MM.1S (cell line): Measurements from ENCODE around the gene PRKCH.

Experiments
- DNase-seq: peaks from one replicate; pipeline ENCODE4 v3.0.0-alpha.2; 2015
- H2AFZ ChIP-seq: fragments of 300-600 bp; sonication (generic); 2 replicates; pipeline ENCODE4 v1.6.0; 2016; ENCODE audit warnings: antibody characterized with exemption, low read length
- H3F3A ChIP-seq: fragments of 300-600 bp; sonication (generic); 2 replicates; pipeline ENCODE4 v1.6.1; 2016; ENCODE audit warnings: mild to moderate bottlenecking, antibody characterized with exemption, low read length, moderate library complexity, mixed read lengths; ENCODE audit not compliant: insufficient read depth
- H3K27ac ChIP-seq: fragments of 300-600 bp; sonication (generic); 2 replicates; pipeline ENCODE4 v1.5.1; 2016; ENCODE audit warnings: mild to moderate bottlenecking, low read length
- H3K27me3 ChIP-seq: fragments of 300-600 bp; sonication (generic); replicated peaks from 2 replicates; pipeline ENCODE4 v1.6.0; 2016; ENCODE audit warnings: low read length; ENCODE audit not compliant: insufficient read depth
- H3K36me3 ChIP-seq: fragments of 300-600 bp; sonication (generic); replicated peaks from 2 replicates; pipeline ENCODE4 v1.6.1; 2016; ENCODE audit warnings: mild to moderate bottlenecking, low read length, mixed read lengths; ENCODE audit not compliant: insufficient read depth
- H3K4me1 ChIP-seq: fragments of 300-600 bp; sonication (generic); 2 replicates; pipeline ENCODE4 v1.6.1; 2016; ENCODE audit warnings: low read length, mixed read lengths
- H3K4me2 ChIP-seq: fragments of 300-600 bp; sonication (generic); 2 replicates; pipeline ENCODE4 v1.6.0; 2016; ENCODE audit warnings: low read depth, low read length
- H3K4me3 ChIP-seq: fragments of 300-600 bp; sonication (generic); 2 replicates; pipeline ENCODE4 v1.5.1; 2016; ENCODE audit warnings: low read length, mixed read lengths
- H3K79me2 ChIP-seq: fragments of 300-600 bp; sonication (generic); 2 replicates; pipeline ENCODE4 v1.6.1; 2016; ENCODE audit warnings: mixed run types, low read length, mixed read lengths
- H3K9ac ChIP-seq: fragments of 300-600 bp; sonication (generic); 2 replicates; pipeline ENCODE4 v1.6.1; 2016; ENCODE audit warnings: low read length, mixed read lengths
- H3K9me2 ChIP-seq: fragments of 300-600 bp; sonication (generic); replicated peaks from 2 replicates; pipeline ENCODE4 v1.6.1; 2016; ENCODE audit warnings: mild to moderate bottlenecking, low read length, mixed read lengths; ENCODE audit not compliant: insufficient read depth
- H3K9me3 ChIP-seq: fragments of 300-600 bp; sonication (generic); replicated peaks from 2 replicates; pipeline ENCODE4 v1.6.1; 2016; ENCODE audit warnings: mild to moderate bottlenecking, low read length, mixed read lengths; ENCODE audit not compliant: insufficient read depth
- H4K20me1 ChIP-seq: fragments of 300-600 bp; sonication (generic); 2 replicates; pipeline ENCODE4 v1.6.1; 2016; ENCODE audit warnings: mild to moderate bottlenecking, low read length, moderate library complexity, mixed read lengths; ENCODE audit not compliant: insufficient read depth
- EZH2 ChIP-seq: fragments of 300-600 bp; sonication (generic); optimal IDR thresholded peaks from 2 replicates; pipeline ENCODE3; 2017; ENCODE audit warnings: low read depth, mild to moderate bottlenecking, antibody characterized with exemption, low read length, mixed read lengths
- EZH2phosphoT487 ChIP-seq: fragments of 300-600 bp; sonication (generic); IDR thresholded peaks from 2 replicates; pipeline ENCODE4 v1.6.1; 2018; ENCODE audit warnings: antibody characterized with exemption, low read length
- TF ChIP-seq, protein P1 (sequence below): fragments of 300-600 bp; sonication (generic); IDR thresholded peaks from 2 replicates; pipeline ENCODE4 v1.5.1; 2016; ENCODE audit warnings: antibody characterized with exemption, low read length, mixed read lengths

Gene PRKCH

DNA sequence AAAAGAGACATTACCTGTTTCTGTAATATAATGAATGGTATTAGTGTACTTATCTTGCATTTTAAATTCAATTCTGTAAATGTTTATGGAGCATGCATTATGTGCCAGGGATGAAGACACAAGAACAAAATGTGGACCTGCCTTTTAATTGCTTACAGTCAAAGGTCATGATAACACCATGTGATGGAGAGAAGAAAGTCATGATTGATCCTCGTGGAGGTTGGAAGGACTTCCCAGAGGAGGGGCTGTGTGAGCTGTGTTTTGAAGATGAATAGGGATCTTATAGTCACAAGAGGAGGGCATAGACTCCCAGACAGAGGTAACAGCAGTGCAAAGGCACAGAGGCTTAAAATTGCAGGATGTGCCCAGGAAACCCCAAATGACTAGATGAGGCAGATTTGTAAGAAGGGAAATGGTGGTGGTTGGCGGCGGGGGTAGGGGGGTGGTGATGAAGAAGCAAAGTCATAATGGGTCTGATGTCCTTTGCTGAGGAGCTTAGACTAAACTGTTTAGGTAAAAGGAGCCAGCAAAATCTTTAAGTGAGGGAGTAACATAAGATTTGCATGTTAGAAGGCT lies 151.5 kb downstream of the PRKCH start:
- TF ChIP-seq, protein P1, sequence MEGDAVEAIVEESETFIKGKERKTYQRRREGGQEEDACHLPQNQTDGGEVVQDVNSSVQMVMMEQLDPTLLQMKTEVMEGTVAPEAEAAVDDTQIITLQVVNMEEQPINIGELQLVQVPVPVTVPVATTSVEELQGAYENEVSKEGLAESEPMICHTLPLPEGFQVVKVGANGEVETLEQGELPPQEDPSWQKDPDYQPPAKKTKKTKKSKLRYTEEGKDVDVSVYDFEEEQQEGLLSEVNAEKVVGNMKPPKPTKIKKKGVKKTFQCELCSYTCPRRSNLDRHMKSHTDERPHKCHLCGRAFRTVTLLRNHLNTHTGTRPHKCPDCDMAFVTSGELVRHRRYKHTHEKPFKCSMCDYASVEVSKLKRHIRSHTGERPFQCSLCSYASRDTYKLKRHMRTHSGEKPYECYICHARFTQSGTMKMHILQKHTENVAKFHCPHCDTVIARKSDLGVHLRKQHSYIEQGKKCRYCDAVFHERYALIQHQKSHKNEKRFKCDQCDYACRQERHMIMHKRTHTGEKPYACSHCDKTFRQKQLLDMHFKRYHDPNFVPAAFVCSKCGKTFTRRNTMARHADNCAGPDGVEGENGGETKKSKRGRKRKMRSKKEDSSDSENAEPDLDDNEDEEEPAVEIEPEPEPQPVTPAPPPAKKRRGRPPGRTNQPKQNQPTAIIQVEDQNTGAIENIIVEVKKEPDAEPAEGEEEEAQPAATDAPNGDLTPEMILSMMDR: no peak
- no peak for TF ChIP-seq EZH2phosphoT487
- no peak for TF ChIP-seq EZH2
- Histone ChIP-seq H3K79me2 (no peaks in the 10 kb centered on the region), H3K9me2 (no peaks in the 10 kb centered on the region), H3K4me3 (no peak overlapping the region), H4K20me1 (no peaks in the 10 kb centered on the region), H3K9ac (no peak overlapping the region), H3K4me2 (no peak overlapping the region), H3K4me1 (peaks cover 10% of the 10 kb centered on the region), H3K36me3 (no peaks in the 10 kb centered on the region), H2AFZ (no peak overlapping the region), H3K27me3 (no peaks in the 10 kb centered on the region), H3K9me3 (no peaks in the 10 kb centered on the region), H3F3A (0 out of 2 replicates have a peak, but pooled peaks cover 1% of the 10 kb centered on the region), H3K27ac (no peak overlapping the region)
- no peak for DNase-seq

DNA sequence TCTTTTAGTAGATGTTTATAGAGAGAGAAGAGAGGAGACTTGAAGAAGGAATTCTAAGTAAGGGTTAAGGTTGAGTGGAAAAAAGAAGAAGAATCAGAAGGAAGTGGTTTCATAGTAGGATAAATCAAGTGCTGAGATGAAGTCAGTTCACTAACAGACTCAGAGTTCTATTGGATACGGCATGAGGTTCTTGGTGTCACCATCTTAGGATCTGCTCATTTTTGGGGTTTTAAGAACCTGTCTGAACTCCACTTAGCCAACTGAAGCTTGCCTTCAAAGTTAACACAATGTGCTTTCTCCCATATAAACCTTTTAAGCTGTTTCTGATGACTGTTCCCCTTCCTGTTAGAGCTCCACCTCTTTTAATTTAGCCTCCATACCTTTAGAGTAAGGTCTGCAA lies 152.6 kb downstream of the PRKCH start:
- Histone ChIP-seq H3K9me2 (no peaks in the 10 kb centered on the region), H3K4me3 (no peak overlapping the region), H3K4me2 (no peak overlapping the region), H2AFZ (no peak overlapping the region), H4K20me1 (no peaks in the 10 kb centered on the region), H3K9me3 (no peaks in the 10 kb centered on the region), H3F3A (peaks cover 12% of the 10 kb centered on the region), H3K36me3 (no peaks in the 10 kb centered on the region), H3K27ac (no peak overlapping the region), H3K9ac (no peak overlapping the region), H3K27me3 (no peaks in the 10 kb centered on the region), H3K4me1 (peaks cover 17% of the 10 kb centered on the region), H3K79me2 (no peaks in the 10 kb centered on the region)
- TF ChIP-seq EZH2phosphoT487 (no peak), EZH2 (no peak)
- TF ChIP-seq, protein P1: no peak
- no peak for DNase-seq

DNA sequence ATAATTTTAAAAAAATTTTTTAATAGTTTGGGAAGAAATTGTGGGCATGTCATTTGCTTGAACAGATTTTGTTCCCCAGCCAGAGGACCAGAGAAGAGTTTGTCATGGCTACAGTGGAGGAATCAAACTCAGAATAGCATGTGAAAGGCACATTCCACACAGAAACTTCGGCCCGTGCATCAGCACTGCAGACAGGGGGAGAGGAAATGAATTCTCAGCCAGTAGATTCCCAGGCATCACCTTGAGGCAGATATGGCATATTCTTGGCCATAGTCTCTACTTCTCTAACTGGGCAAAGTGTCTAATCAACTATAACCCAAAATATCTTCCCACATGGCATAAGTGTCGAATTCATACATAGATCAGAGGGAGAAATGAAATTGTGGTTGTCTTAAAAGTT lies 153.3 kb downstream of the PRKCH start:
- Histone ChIP-seq H3K79me2 (no peaks in the 10 kb centered on the region), H3F3A (peaks cover 19% of the 10 kb centered on the region), H3K9me2 (no peaks in the 10 kb centered on the region), H3K9ac (no peak overlapping the region), H3K4me2 (no peak overlapping the region), H3K4me1 (peaks cover 23% of the 10 kb centered on the region), H3K27ac (no peak overlapping the region), H3K36me3 (no peaks in the 10 kb centered on the region), H3K4me3 (no peak overlapping the region), H3K9me3 (no peaks in the 10 kb centered on the region), H3K27me3 (no peaks in the 10 kb centered on the region), H2AFZ (no peak overlapping the region), H4K20me1 (no peaks in the 10 kb centered on the region)
- DNase-seq: no peak
- TF ChIP-seq EZH2 (no peak), EZH2phosphoT487 (no peak)
- TF ChIP-seq, protein P1: no peak
